ENCODE results near the gene AMBRA1.

The AMBRA1 gene

DNA sequence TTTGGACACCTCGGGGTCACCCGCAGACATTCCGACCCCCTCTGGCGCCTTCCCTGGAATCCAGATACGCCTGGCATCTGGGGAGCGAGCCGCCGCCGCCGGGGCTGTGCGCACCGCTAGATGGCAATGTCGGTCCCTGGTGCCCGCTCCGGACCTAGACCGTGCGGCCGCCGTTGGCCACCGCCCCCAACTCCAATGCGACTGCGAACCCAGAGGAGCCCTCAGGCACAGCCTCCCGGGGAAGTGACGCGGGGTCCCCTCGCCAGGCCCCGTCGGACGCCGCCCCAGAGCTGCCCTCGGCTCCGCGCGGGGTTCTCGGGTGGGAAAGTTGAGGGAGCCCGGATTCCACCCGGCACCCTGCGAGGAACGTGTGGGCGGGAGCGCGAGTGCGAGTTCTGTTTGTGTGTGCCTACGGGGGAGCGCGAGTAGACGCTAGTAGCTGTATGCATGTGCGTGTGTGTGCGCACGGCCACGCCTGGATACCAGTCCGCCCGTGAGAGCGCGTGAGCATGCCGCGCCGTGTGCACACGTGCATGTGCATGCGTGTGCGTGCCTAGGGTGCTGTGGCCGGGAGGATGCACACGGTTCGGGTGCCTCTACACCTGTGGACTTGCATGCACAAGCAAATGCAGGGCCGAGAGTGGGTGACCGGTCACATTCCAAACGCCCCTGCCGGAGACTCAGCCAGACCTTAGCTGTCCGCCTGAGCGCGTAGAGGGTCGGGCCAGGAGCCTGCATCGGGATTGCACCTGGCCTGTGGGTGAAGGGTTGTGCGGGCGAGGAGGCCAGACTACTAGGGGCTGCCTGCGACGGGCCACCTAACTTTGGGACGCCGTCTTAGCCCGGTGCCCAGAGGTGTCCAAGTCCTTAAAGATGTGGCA lies 204.1 kb downstream of the AMBRA1 start:
- no peaks in the 10 kb centered on the region for H3K36me3 ChIP-seq (ENCODE audit: control insufficient read depth, insufficient read depth, low read length)
- peaks cover 2% of the 10 kb centered on the region; the same call in 1 of the 2 replicates for H3K27me3 ChIP-seq (replicated peaks; ENCODE audit: control insufficient read depth, insufficient read depth, low read length)
- H3K4me3 ChIP-seq (replicated peaks; ENCODE audit: low read depth, low read length), result peak overlapping the region; percentile 63
- peak; percentile 75 for DNase-seq (ENCODE audit: extremely low read depth, insufficient read length)
- TF ChIP-seq, protein P1, sequence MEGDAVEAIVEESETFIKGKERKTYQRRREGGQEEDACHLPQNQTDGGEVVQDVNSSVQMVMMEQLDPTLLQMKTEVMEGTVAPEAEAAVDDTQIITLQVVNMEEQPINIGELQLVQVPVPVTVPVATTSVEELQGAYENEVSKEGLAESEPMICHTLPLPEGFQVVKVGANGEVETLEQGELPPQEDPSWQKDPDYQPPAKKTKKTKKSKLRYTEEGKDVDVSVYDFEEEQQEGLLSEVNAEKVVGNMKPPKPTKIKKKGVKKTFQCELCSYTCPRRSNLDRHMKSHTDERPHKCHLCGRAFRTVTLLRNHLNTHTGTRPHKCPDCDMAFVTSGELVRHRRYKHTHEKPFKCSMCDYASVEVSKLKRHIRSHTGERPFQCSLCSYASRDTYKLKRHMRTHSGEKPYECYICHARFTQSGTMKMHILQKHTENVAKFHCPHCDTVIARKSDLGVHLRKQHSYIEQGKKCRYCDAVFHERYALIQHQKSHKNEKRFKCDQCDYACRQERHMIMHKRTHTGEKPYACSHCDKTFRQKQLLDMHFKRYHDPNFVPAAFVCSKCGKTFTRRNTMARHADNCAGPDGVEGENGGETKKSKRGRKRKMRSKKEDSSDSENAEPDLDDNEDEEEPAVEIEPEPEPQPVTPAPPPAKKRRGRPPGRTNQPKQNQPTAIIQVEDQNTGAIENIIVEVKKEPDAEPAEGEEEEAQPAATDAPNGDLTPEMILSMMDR (IDR thresholded peaks at IDR 0.05; ENCODE audit: insufficient read depth, low read length, poor library complexity, severe bottlenecking), result peak; percentile 93

DNA sequence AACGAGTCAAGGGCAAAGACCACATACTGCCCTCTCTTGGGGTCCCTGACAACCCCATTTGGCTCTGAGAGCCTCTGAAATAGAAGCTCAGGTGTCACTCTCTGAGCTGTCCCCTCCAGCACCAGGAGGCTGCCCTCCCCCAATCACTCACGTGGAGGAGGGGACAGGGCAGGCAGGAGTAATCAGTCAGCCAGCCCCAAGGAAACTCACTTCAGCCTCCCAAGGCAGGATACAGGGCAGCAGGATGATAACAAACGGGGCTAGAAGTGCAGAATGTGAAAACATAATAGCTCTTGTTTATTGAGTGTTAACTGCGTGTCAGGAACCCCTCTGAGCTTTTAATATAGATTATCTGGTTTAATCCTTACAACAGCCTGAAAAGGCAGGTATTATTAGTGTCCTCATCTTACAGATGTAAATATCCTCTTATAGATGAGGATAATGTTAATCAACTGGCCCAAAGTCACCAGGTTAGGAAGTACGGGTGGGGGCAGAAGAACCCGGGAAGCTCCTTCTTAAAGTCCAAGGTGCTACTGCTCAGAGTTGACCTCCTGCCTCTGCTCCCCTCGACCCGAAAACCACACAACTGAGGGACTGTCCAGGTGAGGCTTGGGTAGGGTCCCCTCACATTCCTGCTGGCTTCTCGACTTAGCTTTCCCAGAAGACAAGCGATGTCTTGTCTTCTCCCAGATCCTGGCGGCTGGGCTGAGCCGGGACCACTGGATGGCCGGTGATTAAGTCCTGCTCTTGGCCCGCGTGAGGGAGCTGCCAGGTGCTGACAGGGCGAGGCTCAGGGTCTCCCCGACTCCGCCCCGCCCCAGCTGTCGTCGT lies 205.0 kb downstream of the AMBRA1 start:
- peaks cover 2% of the 10 kb centered on the region; the same call in 1 of the 2 replicates for H3K27me3 ChIP-seq (replicated peaks; ENCODE audit: control insufficient read depth, insufficient read depth, low read length)
- TF ChIP-seq, protein P1 (IDR thresholded peaks at IDR 0.05; ENCODE audit: insufficient read depth, low read length, poor library complexity, severe bottlenecking), result no peak

GRCh38 chr11:46387919-46388618 lies 205.8 kb downstream of the AMBRA1 start:
- TF ChIP-seq, protein P1 (IDR thresholded peaks at IDR 0.05; ENCODE audit: insufficient read depth, low read length, poor library complexity, severe bottlenecking), result no peak
- Histone ChIP-seq H3K27me3 (replicated peaks; ENCODE audit: control insufficient read depth, insufficient read depth, low read length) (peaks cover 2% of the 10 kb centered on the region; the same call in 1 of the 2 replicates), H3K4me3 (replicated peaks; ENCODE audit: low read depth, low read length) (no peak overlapping the region), H3K36me3 (ENCODE audit: control insufficient read depth, insufficient read depth, low read length) (no peaks in the 10 kb centered on the region)
- no peak for DNase-seq (ENCODE audit: extremely low read depth, insufficient read length)

More for the DNA sequence above, 205.0 kb downstream of the AMBRA1 start:
- Histone ChIP-seq H3K36me3 (ENCODE audit: control insufficient read depth, insufficient read depth, low read length) (no peaks in the 10 kb centered on the region), H3K4me3 (replicated peaks; ENCODE audit: low read depth, low read length) (no peak overlapping the region)
- DNase-seq (ENCODE audit: extremely low read depth, insufficient read length), result no peak

DNA sequence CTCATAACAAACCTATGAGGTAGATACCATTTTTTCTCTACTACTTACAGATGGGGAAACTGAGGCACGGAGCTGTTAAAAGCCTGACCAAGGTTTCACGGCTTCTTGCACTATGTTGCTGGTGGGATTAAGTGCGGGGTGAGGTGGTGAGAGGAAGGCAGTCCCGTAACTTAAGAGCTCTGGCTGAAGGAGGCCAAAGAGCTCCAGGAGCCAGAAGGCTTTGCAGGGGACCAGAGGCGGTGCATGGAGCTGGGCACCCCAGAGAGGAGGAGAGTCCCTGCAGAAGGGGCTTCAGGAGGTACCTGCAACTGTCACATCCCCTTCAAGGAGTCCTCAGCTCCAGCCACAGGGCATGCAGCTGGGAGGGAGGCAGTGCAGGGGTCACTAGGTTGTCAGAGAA lies 206.4 kb downstream of the AMBRA1 start:
- TF ChIP-seq, protein P1 (IDR thresholded peaks at IDR 0.05; ENCODE audit: insufficient read depth, low read length, poor library complexity, severe bottlenecking), result no peak
- Histone ChIP-seq H3K27me3 (replicated peaks; ENCODE audit: control insufficient read depth, insufficient read depth, low read length) (peaks cover 4% of the 10 kb centered on the region; the same call in 1 of the 2 replicates), H3K36me3 (ENCODE audit: control insufficient read depth, insufficient read depth, low read length) (no peaks in the 10 kb centered on the region), H3K4me3 (replicated peaks; ENCODE audit: low read depth, low read length) (no peak overlapping the region)
- DNase-seq (ENCODE audit: extremely low read depth, insufficient read length), result no peak

DNA sequence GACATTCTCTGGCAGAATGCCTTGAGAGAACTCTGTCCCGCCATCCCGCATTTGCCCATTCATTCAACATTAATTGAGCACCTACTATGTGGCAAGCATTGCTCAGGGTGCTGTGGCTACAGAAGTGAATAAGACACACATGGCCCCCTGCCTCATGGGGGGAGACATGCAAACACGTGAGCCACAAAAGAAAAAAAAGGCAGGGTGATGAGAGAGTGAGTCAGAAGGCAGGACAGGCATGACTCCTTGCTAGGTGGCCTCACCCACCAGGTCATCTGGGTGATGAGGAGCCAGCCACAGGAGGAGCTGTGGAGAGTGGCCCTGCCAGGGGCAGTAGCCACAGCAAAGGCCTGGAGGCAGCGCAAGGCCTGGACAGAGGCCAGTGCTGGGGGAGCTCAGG lies 207.1 kb downstream of the AMBRA1 start:
- TF ChIP-seq, protein P1 (IDR thresholded peaks at IDR 0.05; ENCODE audit: insufficient read depth, low read length, poor library complexity, severe bottlenecking), result no peak
- DNase-seq (ENCODE audit: extremely low read depth, insufficient read length), result no peak

More for the DNA sequence above, 207.1 kb downstream of the AMBRA1 start:
- Histone ChIP-seq H3K27me3 (replicated peaks; ENCODE audit: control insufficient read depth, insufficient read depth, low read length) (peaks cover 4% of the 10 kb centered on the region; the same call in 1 of the 2 replicates), H3K4me3 (replicated peaks; ENCODE audit: low read depth, low read length) (no peak overlapping the region), H3K36me3 (ENCODE audit: control insufficient read depth, insufficient read depth, low read length) (no peaks in the 10 kb centered on the region)

All from GM06990 (cell line).